ENCODE data around the gene SNRPA. TPM values are rescaled to one million over a fixed set of nuclear protein-coding genes. Genes with fewer than 3 reads are reported as not detected.

Gene SNRPA
- total RNA-seq, 1 experiment from 2014 or later, result 160 TPM

GRCh38 chr19:40705950-40706619 lies 44.9 kb upstream of the SNRPA start:
- Mint-ChIP-seq H3K9me3 (ENCODE audit: unreplicated experiment) (no peaks in the 10 kb centered on the region), H3K4me1 (ENCODE audit: insufficient read depth, unreplicated experiment) (peaks cover 4% of the 10 kb centered on the region), H3K36me3 (ENCODE audit: insufficient read depth, unreplicated experiment) (peaks cover 90% of the 10 kb centered on the region), H3K4me3 (ENCODE audit: unreplicated experiment) (no peak overlapping the region), H3K27me3 (ENCODE audit: insufficient read depth, unreplicated experiment) (no peaks in the 10 kb centered on the region), H3K27ac (ENCODE audit: low read depth, unreplicated experiment) (no peak overlapping the region)
- no peak for TF ChIP-seq CTCF (IDR thresholded peaks at IDR 0.05; ENCODE audit: unreplicated experiment)
- intact Hi-C loops (cut with micrococcal nuclease), result no loop called here
- no TSS peak for BruUV-seq (replicated peaks)
- no peak for DNase-seq (ENCODE audit: unreplicated experiment)
- ChIA-PET POLR2A (interaction anchor here (0.6 to 1.0 kb wide), 3 partner anchors 10 to 25 kb away, joined by 3 to 4 read pairs (median 4); partner anchors contain the start of genes COQ8B, ITPKC and NUMBL), CTCF (no interaction called here)

GRCh38 chr19:40707615-40708014 lies 43.4 kb upstream of the SNRPA start:
- intact Hi-C loops (cut with micrococcal nuclease), result no loop called here
- Mint-ChIP-seq H3K4me3 (ENCODE audit: unreplicated experiment) (no peak overlapping the region), H3K27me3 (ENCODE audit: insufficient read depth, unreplicated experiment) (no peaks in the 10 kb centered on the region), H3K4me1 (ENCODE audit: insufficient read depth, unreplicated experiment) (peaks cover 11% of the 10 kb centered on the region), H3K36me3 (ENCODE audit: insufficient read depth, unreplicated experiment) (peaks cover 83% of the 10 kb centered on the region), H3K9me3 (ENCODE audit: unreplicated experiment) (no peaks in the 10 kb centered on the region), H3K27ac (ENCODE audit: low read depth, unreplicated experiment) (no peak overlapping the region)
- ChIA-PET POLR2A (interaction anchor here (0.6 to 1.0 kb wide), 2 partner anchors 9 to 17 kb away, joined by 3 read pairs; partner anchors contain the start of genes COQ8B, ITPKC and NUMBL), CTCF (interaction anchor here (0.6 kb wide), 1 partner anchor 17 kb away, joined by 3 read pairs; the partner anchor contains the start of gene NUMBL)
- DNase-seq (ENCODE audit: unreplicated experiment), result no peak
- BruUV-seq (replicated peaks), result no TSS peak
- no peak for TF ChIP-seq CTCF (IDR thresholded peaks at IDR 0.05; ENCODE audit: unreplicated experiment)

GRCh38 chr19:40709817-40710216 lies 41.2 kb upstream of the SNRPA start:
- Mint-ChIP-seq H3K9me3 (ENCODE audit: unreplicated experiment) (no peaks in the 10 kb centered on the region), H3K4me3 (ENCODE audit: unreplicated experiment) (no peak overlapping the region), H3K27ac (ENCODE audit: low read depth, unreplicated experiment) (no peak overlapping the region), H3K36me3 (ENCODE audit: insufficient read depth, unreplicated experiment) (peaks cover 84% of the 10 kb centered on the region), H3K4me1 (ENCODE audit: insufficient read depth, unreplicated experiment) (peaks cover 19% of the 10 kb centered on the region), H3K27me3 (ENCODE audit: insufficient read depth, unreplicated experiment) (no peaks in the 10 kb centered on the region)
- no TSS peak for BruUV-seq (replicated peaks)
- POLR2A ChIA-PET, result interaction anchor here (0.9 to 1.3 kb wide), 5 partner anchors 10 to 41 kb away, joined by 3 to 4 read pairs (median 3); partner anchors contain the start of genes ACTMAP, NUMBL and SNRPA
- TF ChIP-seq CTCF (IDR thresholded peaks at IDR 0.05; ENCODE audit: unreplicated experiment), result no peak
- intact Hi-C loops (cut with micrococcal nuclease), result no loop called here
- DNase-seq (ENCODE audit: unreplicated experiment), result no peak
- CTCF ChIA-PET, result interaction anchor here (0.7 kb wide), 1 partner anchor 1170 kb away, joined by 3 read pairs; no protein-coding TSS in a partner anchor

GRCh38 chr19:40713939-40714338 lies 37.1 kb upstream of the SNRPA start:
- DNase-seq (ENCODE audit: unreplicated experiment), result no peak
- Mint-ChIP-seq H3K9me3 (ENCODE audit: unreplicated experiment) (no peaks in the 10 kb centered on the region), H3K4me1 (ENCODE audit: insufficient read depth, unreplicated experiment) (peaks cover 31% of the 10 kb centered on the region), H3K27me3 (ENCODE audit: insufficient read depth, unreplicated experiment) (no peaks in the 10 kb centered on the region), H3K27ac (ENCODE audit: low read depth, unreplicated experiment) (peak overlapping the region; percentile 95), H3K4me3 (ENCODE audit: unreplicated experiment) (peak overlapping the region; percentile 92), H3K36me3 (ENCODE audit: insufficient read depth, unreplicated experiment) (peaks cover 55% of the 10 kb centered on the region)
- TF ChIP-seq CTCF (IDR thresholded peaks at IDR 0.05; ENCODE audit: unreplicated experiment), result no peak
- BruUV-seq (replicated peaks), result no TSS peak
- ChIA-PET CTCF (no interaction called here), POLR2A (interaction anchor here (0.7 to 1.1 kb wide), 5 partner anchors 12 to 64 kb away, joined by 3 to 4 read pairs (median 3); partner anchors contain the start of genes NUMBL and RAB4B)
- intact Hi-C loops (cut with micrococcal nuclease), result no loop called here

Measured in MCF 10A (cell line).